Kidney (tissue), 14 donors: ENCODE data around the gene AFF4. TPM values are rescaled to one million over a fixed set of nuclear protein-coding genes. Genes with fewer than 3 reads are reported as not detected.

Source experiments
- DNase-seq, 5 donors: peaks; one replicate each; pipeline ENCODE4 v3.0.0-alpha.2; 2013 to 2020
- FAIRE-seq: peaks from 2 replicates; lab custom pipeline; 2012; peaks lifted over from hg19 to GRCh38; lab: Jason Lieb, UNC
- H3K27ac ChIP-seq, 2 donors: one replicate each; pipeline ENCODE4 v1.7.0; 2013; ENCODE audit warnings: low read depth in 2 of 2, low read length in 2 of 2, inconsistent platforms in 1 of 2
- H3K27me3 ChIP-seq: one replicate; pipeline ENCODE4 v1.7.1; 2013; ENCODE audit warnings: low read length, inconsistent platforms; ENCODE audit not compliant: control insufficient read depth, insufficient read depth
- H3K36me3 ChIP-seq, 3 donors: one replicate each; pipeline versions ENCODE4 v1.7.0 to v1.7.1; 2013; ENCODE audit warnings: low read length in 3 of 3, control low read depth in 1 of 3, inconsistent platforms in 1 of 3; ENCODE audit not compliant: insufficient read depth in 3 of 3, control insufficient read depth in 2 of 3
- H3K4me1 ChIP-seq, 3 donors: one replicate each; pipeline versions ENCODE4 v1.7.0 to v1.7.1; 2013; ENCODE audit warnings: low read length in 3 of 3, inconsistent platforms in 1 of 3, low read depth in 1 of 3; ENCODE audit not compliant: control insufficient read depth in 2 of 3, insufficient read depth in 2 of 3
- H3K4me3 ChIP-seq, 3 donors: one replicate each; pipeline versions ENCODE4 v1.7.0 to v1.8.1; 2013; ENCODE audit warnings: low read length in 3 of 3, control low read depth in 1 of 3, inconsistent platforms in 1 of 3
- H3K9ac ChIP-seq, 3 donors: one replicate each; pipeline versions ENCODE4 v1.7.0 to v1.7.1; 2013; ENCODE audit warnings: low read length in 3 of 3, control low read depth in 1 of 3, inconsistent platforms in 1 of 3
- H3K9me3 ChIP-seq, 3 donors: one replicate each; pipeline versions ENCODE4 v1.7.0 to v1.7.1; 2013; ENCODE audit warnings: low read length in 3 of 3, control low read depth in 1 of 3, inconsistent platforms in 1 of 3; ENCODE audit not compliant: control insufficient read depth in 2 of 3, insufficient read depth in 1 of 3
- intact Hi-C: fragments of 100-400 bp; cut with DNase I; formaldehyde crosslinking; loops from one replicate; pipeline ENCODE4 v1.11.1; 2022
- polyA plus RNA-seq: library from polyadenylated mRNA; stranded (reverse); fragments of 350-450 nt; fragmentation: Illumina TruSeq; extraction: RNeasy Lipid Tissue Mini Kit (QIAGEN cat#74804); gene quantifications from one replicate; pipeline ENCODE4 v1.2.3, GENCODE V29; 2014; ENCODE audit warnings: low read depth, low replicate concordance; ENCODE audit not compliant: insufficient read depth
- total RNA-seq: library from RNA; stranded (reverse); fragmentation: NEBNext Ultra II Directional; extraction: Animal tissue kit (Norgen Biotek cat#: 25700); gene quantifications from one replicate; pipeline ENCODE4 v1.2.1, GENCODE V29; 2021
- TF ChIP-seq, protein P1 (sequence below): IDR thresholded peaks from 3 replicates; pipeline ENCODE4 v1.5.1; 2012; ENCODE audit warnings: mild to moderate bottlenecking, moderate library complexity, borderline replicate concordance; ENCODE audit not compliant: insufficient read depth; ENCODE audit errors: extremely low read depth
- donor health status: control.
- donor health status: control.
- donor health status: control.
- donor health status: control.
- donor health status: control.
- donor health status: DM: yes; HTN: yes; CAD: no.
- donor health status: Normal renal cell carcinoma (clear cell type).

Gene AFF4
- total and polyA plus RNA-seq, 2 donors from 2014 or later: 8.8 to 83.7 TPM

DNA sequence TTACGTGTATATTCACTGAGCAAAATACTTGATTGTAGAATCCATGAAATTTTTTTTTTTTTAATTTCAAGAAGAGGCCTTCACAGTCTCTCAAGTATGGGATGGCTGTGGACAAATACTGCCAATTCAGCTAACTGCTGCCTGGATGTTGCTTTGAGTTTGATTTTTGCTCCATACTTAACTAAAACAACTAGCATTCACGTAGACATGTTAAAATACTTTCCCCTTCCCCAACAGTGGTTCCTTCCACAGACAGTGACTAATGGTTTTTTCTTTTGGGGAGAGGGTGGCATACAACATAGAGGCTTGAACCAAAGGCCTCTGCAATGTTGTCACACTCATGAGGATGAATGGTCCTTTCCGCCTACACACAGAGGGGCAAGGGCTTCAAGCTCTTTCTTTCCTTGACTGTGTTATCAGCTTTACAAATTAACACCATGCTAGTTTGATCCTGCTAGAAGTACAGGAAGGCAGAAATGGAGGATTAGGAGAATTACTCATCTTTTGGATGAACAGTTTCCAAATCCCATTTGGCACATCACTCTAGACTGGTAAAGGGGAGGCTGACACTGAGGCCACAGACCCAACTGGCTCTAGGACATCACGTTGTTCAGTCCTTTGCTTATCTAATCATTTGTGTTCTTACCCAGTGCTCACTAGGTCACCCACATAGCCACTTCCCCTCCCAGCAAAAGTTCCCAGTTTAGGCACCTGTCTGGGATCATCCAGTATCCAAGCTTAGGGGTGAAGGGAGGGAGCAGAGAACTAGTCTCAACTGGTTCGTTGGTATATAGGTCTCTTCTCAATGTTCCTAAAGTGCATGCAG, 91.8 kb downstream of the AFF4 start:
- Histone ChIP-seq H3K4me3 (no peak overlapping the region), H3K36me3 (peaks cover 6 to 28% (median 22%) of the 10 kb centered on the region in 3 donors), H3K27ac (peak overlapping the region; percentile 59 to 86), H3K4me1 (peaks cover 0 to 28% (median 16%) of the 10 kb centered on the region in 3 donors), H3K27me3 (no peaks in the 10 kb centered on the region), H3K9ac (no peak overlapping the region), H3K9me3 (no peaks in the 10 kb centered on the region)
- TF ChIP-seq, protein P1, sequence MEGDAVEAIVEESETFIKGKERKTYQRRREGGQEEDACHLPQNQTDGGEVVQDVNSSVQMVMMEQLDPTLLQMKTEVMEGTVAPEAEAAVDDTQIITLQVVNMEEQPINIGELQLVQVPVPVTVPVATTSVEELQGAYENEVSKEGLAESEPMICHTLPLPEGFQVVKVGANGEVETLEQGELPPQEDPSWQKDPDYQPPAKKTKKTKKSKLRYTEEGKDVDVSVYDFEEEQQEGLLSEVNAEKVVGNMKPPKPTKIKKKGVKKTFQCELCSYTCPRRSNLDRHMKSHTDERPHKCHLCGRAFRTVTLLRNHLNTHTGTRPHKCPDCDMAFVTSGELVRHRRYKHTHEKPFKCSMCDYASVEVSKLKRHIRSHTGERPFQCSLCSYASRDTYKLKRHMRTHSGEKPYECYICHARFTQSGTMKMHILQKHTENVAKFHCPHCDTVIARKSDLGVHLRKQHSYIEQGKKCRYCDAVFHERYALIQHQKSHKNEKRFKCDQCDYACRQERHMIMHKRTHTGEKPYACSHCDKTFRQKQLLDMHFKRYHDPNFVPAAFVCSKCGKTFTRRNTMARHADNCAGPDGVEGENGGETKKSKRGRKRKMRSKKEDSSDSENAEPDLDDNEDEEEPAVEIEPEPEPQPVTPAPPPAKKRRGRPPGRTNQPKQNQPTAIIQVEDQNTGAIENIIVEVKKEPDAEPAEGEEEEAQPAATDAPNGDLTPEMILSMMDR: no peak
- FAIRE-seq (no peak), DNase-seq (no peak)
- intact Hi-C loops: no loop called here

DNA sequence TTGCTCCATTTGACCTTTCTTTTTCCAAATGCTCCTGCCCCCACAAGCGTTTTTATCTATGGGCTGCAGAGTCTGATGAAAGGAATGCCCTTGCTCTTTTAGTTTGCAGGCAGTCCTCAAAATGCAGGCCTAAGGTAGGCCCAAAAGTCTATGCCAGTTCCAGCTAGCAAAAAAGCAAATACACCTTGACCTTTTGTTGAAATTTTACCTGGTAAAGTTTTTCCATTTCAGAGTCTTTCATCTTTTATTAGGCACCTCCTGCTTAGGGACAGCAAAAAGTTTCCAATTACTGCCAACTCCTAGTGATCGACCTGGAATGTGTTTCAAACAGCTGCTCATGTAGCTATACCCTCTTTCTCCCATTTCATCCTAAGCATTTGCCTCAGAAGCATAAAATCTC, 92.6 kb downstream of the AFF4 start:
- H3K9me3 ChIP-seq: no peaks in the 10 kb centered on the region
- H3K4me3 ChIP-seq: no peak overlapping the region
- FAIRE-seq (no peak), DNase-seq (no peak)
- peaks cover 0 to 30% (median 17%) of the 10 kb centered on the region in 3 donors for H3K4me1 ChIP-seq
- H3K9ac ChIP-seq: no peak overlapping the region
- no peak overlapping the region for H3K27ac ChIP-seq
- intact Hi-C loops: no loop called here
- TF ChIP-seq, protein P1: no peak
- no peaks in the 10 kb centered on the region for H3K27me3 ChIP-seq
- peaks cover 6 to 28% (median 22%) of the 10 kb centered on the region in 3 donors for H3K36me3 ChIP-seq

DNA sequence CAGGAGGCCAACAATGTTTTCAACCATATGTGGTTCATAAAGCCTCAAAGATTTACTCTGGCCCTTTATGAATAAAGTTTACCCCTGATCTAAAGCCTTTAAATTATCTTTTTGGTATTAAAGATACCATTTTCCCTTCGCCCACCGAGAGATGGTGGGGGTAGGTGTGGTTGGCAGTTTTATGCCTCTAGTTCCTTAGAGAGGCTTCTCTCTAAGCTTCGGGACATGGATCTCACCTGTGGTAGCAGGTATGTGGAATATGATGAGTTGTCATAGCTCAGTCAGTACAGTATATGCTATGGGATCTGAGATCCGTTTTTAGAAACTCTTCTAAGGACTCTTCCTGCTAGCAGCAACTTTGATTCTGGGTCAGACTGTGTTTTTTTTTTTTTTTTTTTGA, 94.7 kb downstream of the AFF4 start:
- H3K4me1 ChIP-seq: peaks cover 0 to 30% (median 18%) of the 10 kb centered on the region in 3 donors

More for the DNA sequence above, 94.7 kb downstream of the AFF4 start:
- DNase-seq (no peak), FAIRE-seq (no peak)
- H3K36me3 ChIP-seq: peaks cover 6 to 28% (median 20%) of the 10 kb centered on the region in 3 donors
- no peak overlapping the region for H3K4me3 ChIP-seq
- no peak overlapping the region for H3K27ac ChIP-seq
- no peaks in the 10 kb centered on the region for H3K9me3 ChIP-seq
- no peak overlapping the region for H3K9ac ChIP-seq
- no peaks in the 10 kb centered on the region for H3K27me3 ChIP-seq
- TF ChIP-seq, protein P1: no peak
- intact Hi-C loops: no loop called here
